ENCODE data around the gene CNPPD1. TPM values are rescaled to one million over a fixed set of nuclear protein-coding genes. Genes with fewer than 3 reads are reported as not detected.

CNPPD1 gene
- total and polyA plus RNA-seq, 2 of the 8 experiments (the other 6 are each of a cell fraction or from before 2014, with no cell fraction given) = 32.9 to 35.9 TPM

DNA sequence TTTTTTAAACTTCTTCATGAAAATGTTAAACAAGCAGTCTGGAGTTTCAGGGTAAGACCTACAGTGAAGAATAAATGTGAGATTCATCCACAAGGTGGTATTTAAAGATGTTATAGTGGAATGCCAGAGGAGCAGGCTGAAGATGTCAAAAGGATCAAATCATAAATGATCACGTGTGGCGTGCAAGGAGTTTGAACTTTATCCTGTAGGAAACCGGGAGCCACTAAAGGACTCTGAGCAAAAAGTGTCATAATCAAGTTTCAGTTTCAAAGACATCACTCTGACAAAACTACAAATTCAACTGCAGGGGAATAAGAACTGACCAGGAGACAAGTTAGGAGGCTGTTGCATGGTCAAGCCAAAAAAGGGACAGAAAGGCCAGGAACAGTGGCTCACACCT, 36.0 kb downstream of the CNPPD1 start:
- Histone ChIP-seq H3K23ac (ENCODE audit: insufficient read length) (no peak overlapping the region), H3K79me2 (ENCODE audit: control insufficient read depth in 1 of 2, insufficient read depth in 2 of 2, low read length in 2 of 2) (no peaks in the 10 kb centered on the region), H3K23me2 (ENCODE audit: low read depth, low read length) (no peaks in the 10 kb centered on the region), H3K9me3 (ENCODE audit: insufficient read depth in 2 of 2, low read depth in 1 of 2, low read length in 1 of 2) (no peaks in the 10 kb centered on the region), H4K91ac (replicated peaks; ENCODE audit: insufficient read length, low read length) (no peak overlapping the region), H2AK5ac (ENCODE audit: low read depth, low read length) (no peak overlapping the region), H4K8ac (ENCODE audit: extremely low read depth, insufficient read depth, low read length) (no peak overlapping the region), H4K20me1 (replicated peaks in 1 of 2; ENCODE audit: control insufficient read depth in 1 of 2, insufficient read depth in 2 of 2, low read length in 2 of 2) (peaks cover 1 to 3% of the 10 kb centered on the region in 2 experiments), H2BK20ac (ENCODE audit: low read length) (no peak overlapping the region), H3K14ac (ENCODE audit: insufficient read length) (no peak overlapping the region), H3K18ac (ENCODE audit: extremely low read depth, low read length) (no peak overlapping the region), H3K27me3 (replicated peaks in 1 of 4; ENCODE audit: control insufficient read depth in 3 of 4, extremely low read depth in 1 of 4, insufficient read depth in 3 of 4, low read length in 3 of 4) (no peaks in the 10 kb centered on the region), H3K4me1 (replicated peaks in 1 of 4; ENCODE audit: control insufficient read depth in 3 of 4, insufficient read depth in 4 of 4, low read length in 3 of 4) (no peaks in the 10 kb centered on the region), H3K9ac (replicated peaks in 1 of 4; ENCODE audit: extremely low read depth in 1 of 4, low read depth in 3 of 4, low read length in 3 of 4) (no peak overlapping the region), H3K56ac (replicated peaks; ENCODE audit: insufficient read length, low read depth, low read length) (no peak overlapping the region), H4K5ac (ENCODE audit: insufficient read length, low read depth, low read length) (no peak overlapping the region), H3K4me3 (ENCODE audit: extremely low read depth in 1 of 4, insufficient read depth in 2 of 4, low read depth in 3 of 4, low read length in 4 of 4) (no peak overlapping the region), H2BK15ac (ENCODE audit: low read length) (no peak overlapping the region), H3K79me1 (ENCODE audit: low read depth, low read length) (no peaks in the 10 kb centered on the region), H3K27ac (ENCODE audit: low read depth, low read length) (no peak overlapping the region), H3K4ac (replicated peaks; ENCODE audit: insufficient read length, low read depth, low read length) (no peak overlapping the region), H2BK5ac (ENCODE audit: low read depth, low read length) (no peak overlapping the region), H3K36me3 (ENCODE audit: control insufficient read depth in 2 of 4, insufficient read depth in 4 of 4, low read length in 3 of 4) (peaks cover 0 to 2% (median under 1%) of the 10 kb centered on the region in 4 experiments; a peak in 2 of 8 replicates), H3K4me2 (ENCODE audit: insufficient read depth in 1 of 2, low read depth in 2 of 2, low read length in 2 of 2) (no peak overlapping the region), H2BK12ac (ENCODE audit: low read depth, low read length) (no peak overlapping the region), H2BK120ac (replicated peaks; ENCODE audit: low read depth, low read length) (no peak overlapping the region), H2AFZ (ENCODE audit: low read length) (no peak overlapping the region)
- ChIA-PET CTCF (ENCODE audit: partially characterized antibody) (interaction anchor here (1.1 to 1.7 kb wide), 5 partner anchors 14 to 37 kb away, joined by 3 to 12 read pairs (median 4); no protein-coding TSS in a partner anchor), POLR2A (ENCODE audit: partially characterized antibody) (no interaction called here)
- WGBS, 2 experiments (ENCODE audit: extremely low coverage in 1 of 2, insufficient coverage in 1 of 2, insufficient read length in 1 of 2, insufficient replicate concordance in 2 of 2, low coverage in 1 of 2, low lambda C conversion rate in 2 of 2, missing lambda C conversion rate in 1 of 2) = 98% methylated on average over 3 of the region's 3 CpGs; no CpG with 5 or more reads in 1 of the 2 experiments
- FAIRE-seq (no peak), DNase-seq (ENCODE audit: low read depth in 1 of 2, low spot score in 2 of 2) (no peak)
- no peak for TF ChIP-seq SP2 (IDR thresholded peaks at IDR 0.05; ENCODE audit: low read length)
- TF ChIP-seq, protein P1, sequence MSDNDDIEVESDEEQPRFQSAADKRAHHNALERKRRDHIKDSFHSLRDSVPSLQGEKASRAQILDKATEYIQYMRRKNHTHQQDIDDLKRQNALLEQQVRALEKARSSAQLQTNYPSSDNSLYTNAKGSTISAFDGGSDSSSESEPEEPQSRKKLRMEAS (IDR thresholded peaks at IDR 0.05) = no peak
- TF ChIP-seq HDAC6 (IDR thresholded peaks at IDR 0.05; ENCODE audit: low read depth, low read length) = no peak
- TF ChIP-seq TAF7 (optimal IDR thresholded peaks at IDR 0.05; ENCODE audit: borderline replicate concordance, low read depth, low read length) = no peak
- TF ChIP-seq, protein P2, sequence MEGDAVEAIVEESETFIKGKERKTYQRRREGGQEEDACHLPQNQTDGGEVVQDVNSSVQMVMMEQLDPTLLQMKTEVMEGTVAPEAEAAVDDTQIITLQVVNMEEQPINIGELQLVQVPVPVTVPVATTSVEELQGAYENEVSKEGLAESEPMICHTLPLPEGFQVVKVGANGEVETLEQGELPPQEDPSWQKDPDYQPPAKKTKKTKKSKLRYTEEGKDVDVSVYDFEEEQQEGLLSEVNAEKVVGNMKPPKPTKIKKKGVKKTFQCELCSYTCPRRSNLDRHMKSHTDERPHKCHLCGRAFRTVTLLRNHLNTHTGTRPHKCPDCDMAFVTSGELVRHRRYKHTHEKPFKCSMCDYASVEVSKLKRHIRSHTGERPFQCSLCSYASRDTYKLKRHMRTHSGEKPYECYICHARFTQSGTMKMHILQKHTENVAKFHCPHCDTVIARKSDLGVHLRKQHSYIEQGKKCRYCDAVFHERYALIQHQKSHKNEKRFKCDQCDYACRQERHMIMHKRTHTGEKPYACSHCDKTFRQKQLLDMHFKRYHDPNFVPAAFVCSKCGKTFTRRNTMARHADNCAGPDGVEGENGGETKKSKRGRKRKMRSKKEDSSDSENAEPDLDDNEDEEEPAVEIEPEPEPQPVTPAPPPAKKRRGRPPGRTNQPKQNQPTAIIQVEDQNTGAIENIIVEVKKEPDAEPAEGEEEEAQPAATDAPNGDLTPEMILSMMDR (IDR thresholded peaks at IDR 0.05; ENCODE audit: control extremely low read depth in 1 of 3, insufficient read depth in 1 of 3, low read depth in 1 of 3, low read length in 3 of 3) = no peak
- no peak for TF ChIP-seq SP4 (IDR thresholded peaks at IDR 0.05; ENCODE audit: low read length)
- TF ChIP-seq TAF1 (IDR thresholded peaks at IDR 0.05; ENCODE audit: low read depth, low read length) = no peak
- no peak for TF ChIP-seq PHF8 (conservative IDR thresholded peaks at IDR 0.05; ENCODE audit: low read depth, low read length)

Measured in H1 (cell line).